ENCODE data around the gene FITM1.

FITM1 gene, protein sequence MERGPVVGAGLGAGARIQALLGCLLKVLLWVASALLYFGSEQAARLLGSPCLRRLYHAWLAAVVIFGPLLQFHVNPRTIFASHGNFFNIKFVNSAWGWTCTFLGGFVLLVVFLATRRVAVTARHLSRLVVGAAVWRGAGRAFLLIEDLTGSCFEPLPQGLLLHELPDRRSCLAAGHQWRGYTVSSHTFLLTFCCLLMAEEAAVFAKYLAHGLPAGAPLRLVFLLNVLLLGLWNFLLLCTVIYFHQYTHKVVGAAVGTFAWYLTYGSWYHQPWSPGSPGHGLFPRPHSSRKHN

DNA sequence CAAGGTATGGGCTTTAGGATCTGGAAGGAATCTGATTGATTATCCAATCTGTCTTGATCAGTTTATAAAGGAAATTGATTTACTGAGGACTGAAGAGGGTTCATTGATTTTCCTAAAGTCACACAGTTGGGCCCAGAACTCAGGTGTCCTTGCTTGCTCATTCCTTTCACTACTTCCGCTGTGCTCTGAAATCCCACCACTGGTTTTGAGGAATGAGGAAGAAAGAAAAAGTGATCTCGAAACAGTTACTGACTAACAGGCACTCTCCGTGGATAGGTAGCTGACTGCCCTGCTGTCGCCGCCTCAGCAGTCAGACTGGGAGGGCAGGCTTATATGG, at the start of gene FITM1:
TSS of gene FITM1 (plus strand) at position 280 of the 337 bp plus-strand sequence. CDS start 905 bp downstream, outside the sequence.
- DNase-seq: no peak

DNA sequence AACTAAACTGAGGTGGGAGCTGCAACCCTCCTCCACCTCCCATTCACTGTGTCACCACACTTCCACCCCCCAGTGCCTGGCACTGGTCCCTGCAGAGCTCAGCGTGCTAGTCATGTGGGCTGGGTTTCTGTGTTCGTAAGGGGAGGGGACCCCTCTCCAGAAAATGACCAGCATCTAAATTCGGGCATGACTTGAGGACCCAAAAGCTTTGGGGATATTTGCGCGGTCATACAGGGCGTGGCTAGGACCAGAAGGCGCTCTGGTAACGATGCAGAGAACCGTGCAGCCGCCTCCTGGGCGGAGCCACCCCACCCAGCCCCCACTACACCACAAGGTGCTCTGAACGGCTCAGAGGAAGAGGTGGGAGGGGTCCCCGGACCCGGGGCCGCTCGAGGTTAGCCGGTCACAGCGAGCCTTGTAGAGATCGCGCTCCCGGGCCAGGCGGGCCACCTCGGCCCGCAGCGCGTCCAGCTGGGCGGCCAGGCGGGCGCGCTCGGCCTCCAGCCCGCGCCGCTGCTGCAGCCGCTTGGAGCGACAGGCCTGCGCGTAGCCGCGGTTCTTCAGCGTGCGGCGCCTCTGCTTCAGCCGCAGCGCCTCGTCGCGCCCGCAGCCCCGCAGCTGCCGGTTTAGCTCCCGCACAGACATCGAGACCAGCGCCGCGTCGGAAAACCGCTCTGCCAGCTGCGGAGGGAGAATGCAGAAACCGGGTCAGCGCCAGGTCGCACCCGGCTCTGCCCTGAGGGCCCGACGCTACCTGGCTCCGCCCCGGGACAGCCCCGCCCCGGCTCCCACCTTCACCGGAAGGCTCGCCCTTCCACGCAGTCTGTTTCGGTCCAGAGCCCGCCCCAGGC, 49.3 kb upstream of the FITM1 start:
- no peak for DNase-seq

DNA sequence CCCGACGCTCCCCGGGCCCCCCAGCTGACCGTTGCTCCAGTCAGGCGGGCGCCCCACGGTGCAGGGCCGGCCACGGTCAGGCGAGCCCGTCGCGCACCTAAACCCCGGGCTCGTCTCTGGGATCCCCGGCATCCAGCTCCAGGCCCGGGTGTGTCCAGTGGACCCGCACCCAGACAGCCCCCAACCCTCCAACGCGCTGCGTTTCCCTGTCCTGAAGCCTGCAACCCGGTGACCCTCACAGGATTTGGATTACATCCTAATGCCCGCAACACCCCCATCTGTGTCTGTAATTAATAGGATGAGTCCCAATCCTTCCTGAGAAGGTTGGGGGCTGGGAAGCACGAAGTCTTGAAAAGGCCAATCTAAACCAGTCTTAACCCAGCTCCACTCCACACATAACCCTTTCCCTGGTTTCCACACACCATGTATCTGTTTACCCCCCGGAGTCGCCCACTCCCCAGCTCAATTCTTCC, 48.7 kb upstream of the FITM1 start:
- no peak for DNase-seq

DNA sequence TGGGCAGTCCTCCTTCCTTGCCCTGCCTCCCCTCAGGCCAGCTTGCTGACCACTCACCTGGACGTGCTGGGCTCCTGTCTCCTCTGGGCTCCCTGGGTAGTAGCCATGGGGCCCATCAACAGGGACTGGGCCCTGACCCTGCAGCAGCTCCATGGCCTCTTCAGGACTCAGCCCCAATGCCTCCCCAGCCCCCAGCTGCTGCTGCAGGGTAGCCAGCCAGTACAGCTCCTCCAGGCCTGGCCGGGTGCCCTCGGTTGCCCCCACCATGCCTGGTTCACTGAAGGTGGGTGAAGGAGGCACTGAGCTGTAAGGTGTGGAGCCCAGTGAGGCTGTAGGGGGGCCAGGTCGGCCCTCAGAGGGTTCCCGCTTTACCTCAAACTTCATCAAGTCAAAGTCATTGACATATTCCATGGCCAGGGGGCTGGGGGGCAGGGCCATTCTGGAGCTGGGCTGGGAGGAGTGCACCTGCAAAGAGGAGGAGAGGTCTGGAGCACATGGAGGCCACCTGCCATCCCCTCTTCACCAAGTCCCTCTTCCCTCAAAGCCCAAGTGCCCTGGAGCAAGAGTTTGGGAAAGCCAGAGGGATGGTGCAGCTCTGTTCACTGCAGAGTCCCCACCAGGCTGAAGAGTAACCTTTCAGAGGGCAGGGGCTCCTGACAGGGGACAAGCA, 47.9 kb upstream of the FITM1 start:
- DNase-seq: no peak

DNA sequence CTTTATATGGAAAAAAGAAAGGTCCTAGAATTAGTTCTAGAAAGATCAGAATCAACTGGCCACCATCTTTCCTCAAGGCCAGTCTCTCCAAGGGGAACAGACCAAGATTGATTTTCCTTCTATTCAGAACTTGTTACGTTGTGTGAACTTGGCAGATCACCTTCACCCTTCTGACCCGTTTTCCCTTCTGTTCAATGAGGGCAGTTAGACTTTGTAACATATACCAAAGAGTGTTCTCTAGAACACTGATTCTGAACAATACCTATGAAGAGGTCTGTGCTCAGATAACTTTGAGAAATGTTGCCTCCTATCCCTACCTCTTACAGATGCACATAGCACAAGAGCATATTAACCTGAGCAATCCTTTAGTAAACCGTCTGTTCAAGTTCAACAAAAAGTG, 47.0 kb upstream of the FITM1 start:
- DNase-seq: no peak

DNA sequence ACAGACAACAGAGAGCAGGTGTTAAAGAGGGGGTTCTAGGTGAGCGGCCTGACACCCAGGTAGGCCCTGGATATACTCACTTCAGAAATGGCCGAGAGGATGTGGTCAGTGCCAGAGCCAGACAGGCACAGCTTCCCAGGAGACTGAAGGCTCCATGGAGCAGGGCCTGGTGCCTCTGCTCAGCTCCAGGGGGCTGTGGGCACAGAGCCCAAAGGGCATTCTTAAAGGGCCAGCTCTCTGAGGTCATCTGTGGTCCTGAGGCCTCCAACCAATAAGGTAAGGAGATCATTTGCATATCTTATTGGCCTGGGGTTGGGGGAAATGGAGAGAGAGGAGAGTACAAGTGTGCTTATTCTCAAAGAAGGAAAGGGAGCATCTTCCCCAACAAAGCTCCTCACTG, 46.0 kb upstream of the FITM1 start:
- no peak for DNase-seq

DNA sequence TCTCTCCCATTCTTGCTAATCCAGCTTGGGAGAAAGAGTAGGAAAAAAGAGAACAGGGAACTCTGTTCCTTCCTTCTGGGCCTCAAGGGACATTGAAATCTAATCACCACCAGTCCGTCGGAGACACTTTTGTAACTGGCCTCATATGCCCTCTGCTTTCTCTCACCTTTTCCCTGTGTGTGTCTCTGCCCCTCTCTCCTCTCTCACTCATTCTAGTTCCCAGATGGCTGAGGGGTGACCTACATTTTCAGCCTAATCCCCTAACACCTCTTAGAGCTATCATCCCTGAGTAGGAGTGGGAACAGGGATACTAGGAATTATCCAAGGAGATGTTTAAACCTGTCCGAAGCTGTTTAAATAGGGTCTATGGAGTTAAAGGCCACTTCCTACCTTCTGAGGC, 45.2 kb upstream of the FITM1 start:
- DNase-seq: no peak

DNA sequence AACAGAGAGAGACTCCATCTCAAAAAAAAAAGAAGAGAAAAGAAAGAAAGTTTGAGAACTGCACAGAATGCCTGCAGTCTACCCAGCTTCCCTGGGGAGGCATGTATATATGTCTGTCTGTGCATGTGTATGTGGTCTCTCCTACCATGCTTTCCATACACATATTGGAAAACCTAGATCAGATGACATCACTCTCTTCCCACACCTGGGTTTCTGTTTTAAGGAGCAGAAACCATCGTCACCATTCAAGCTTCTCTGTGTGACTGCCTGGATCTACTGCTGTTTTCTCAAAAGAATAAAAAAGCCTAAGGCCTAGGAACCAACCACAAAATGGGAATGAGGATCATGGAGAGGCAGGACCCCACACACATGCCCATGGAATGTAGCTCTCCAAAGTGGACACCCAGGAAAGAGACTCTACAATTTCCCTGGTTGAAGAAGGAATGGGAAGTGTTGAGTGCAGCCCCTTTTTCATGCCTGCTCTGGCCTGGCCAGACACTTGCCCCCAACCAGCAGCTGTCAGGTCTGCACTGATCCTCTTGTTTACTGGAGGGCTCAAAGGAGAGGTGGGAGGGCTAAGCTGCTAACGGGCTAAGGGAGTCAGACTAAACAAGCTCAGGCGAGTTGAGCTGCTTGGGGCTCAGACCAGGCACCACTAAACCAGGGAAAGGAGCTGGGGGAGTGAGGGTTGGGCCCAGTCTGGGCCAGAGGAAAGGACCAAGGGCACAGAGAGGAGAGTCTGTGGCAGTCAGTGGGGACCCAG, 44.1 kb upstream of the FITM1 start:
- DNase-seq: no peak

DNA sequence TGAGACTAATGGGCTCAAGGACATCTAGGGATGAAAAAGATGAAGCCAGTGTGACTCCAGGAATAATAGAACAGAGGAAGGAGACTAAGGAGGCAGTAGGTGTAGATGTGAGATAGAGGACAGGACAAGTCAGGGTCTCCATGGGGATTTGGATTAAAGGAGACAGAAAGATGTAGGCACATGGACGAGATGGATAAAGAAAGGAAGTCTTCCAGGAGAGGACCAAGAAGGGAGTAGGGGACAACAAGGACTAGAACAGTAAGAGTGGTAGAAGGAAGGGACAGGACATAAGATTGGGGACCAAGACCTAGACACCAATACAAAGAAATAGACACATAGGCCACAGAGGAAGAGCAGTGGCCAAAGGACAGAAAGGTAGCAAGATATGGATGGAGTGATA, 43.5 kb upstream of the FITM1 start:
- no peak for DNase-seq

DNA sequence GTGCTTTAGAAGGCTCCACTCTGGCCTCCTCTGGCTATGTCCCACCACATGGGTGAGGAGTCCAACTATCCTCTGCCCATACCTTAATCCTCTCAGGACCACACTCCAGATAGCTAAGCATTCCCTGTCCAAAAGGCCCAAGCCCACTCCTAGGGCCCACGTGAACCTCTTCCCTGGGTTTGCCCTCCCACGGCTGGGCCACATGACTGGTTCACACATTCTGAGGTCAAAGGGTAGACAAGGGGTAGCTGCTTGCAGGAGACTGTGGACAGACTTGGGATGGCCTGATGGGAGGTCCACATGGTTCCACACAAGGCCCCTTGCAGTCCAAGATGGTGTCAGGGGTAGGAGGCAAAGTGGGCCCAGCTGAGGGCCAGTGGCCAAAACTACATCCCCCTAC, 42.4 kb upstream of the FITM1 start:
- no peak for DNase-seq

DNA sequence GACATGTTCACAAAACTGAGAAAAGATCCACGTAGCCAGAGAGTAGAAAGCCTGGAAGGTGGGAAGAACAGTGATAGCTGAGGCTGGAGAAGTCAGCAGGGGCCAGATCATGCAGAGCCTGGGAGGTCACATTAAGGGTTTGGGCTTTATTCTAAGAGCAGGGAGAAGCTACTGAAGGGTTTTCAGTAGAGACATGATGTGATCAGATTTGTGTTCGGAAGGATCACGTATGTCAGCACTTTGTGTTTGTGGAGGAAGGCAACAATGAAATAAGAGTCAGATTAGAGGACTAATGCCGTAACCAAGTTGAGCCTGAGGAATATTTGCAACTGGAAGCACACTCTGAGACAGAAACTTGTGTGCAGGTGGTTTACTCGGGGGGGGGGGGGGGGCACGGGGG, 40.6 kb upstream of the FITM1 start:
- no peak for DNase-seq

DNA sequence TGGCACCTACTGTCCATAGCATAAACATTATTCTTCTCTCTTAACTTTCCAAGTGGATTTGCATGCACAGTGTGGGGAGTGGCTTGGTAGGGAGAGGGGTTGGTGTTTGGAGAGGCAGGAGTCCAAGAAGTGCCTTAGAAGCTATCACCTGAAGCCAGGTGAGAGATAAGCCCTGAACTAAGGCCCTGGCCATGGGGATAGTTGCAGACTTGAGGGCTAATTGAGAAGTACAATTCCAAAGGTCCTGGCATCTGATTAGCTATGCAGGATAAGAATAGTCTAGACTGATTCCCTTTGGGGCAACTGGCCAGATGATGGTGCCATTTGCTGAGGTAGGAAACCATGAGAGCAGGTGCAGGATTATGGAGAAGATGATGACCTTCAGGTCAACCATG, 38.4 kb upstream of the FITM1 start:
- no peak for DNase-seq

DNA sequence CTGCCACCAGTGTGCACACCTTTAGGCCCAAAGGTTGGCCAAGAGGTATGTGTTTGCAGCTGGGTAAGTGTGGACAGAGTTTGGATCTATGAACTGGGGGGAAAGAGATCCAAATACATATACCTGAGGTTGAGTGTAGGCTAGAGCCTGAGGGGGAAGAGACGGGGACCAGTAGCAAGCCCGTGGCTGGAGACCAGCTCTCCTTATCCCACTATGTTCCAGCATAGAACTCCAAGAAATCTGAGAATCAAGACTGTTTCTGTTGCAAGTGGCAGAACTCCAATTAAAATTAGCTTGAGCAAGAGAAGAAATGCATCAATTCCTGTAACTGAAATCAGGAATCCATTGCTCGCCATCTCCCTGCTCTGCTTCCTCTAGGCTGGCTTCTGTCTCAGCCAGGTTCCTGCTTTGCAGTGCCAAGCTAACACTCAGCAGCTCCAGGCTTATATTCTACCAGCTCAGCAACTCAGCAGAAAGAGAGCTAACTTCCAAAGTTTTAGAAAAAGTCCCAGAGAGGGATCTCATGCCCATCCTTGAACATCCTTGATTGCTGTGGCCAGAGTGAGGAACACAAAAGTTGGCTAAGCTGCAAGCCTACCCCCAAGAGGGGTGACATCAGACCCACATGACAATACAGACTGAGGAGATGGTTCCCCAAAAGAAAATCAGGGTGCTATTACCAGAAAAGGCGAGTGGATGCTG, 37.8 kb upstream of the FITM1 start:
- DNase-seq: no peak

DNA sequence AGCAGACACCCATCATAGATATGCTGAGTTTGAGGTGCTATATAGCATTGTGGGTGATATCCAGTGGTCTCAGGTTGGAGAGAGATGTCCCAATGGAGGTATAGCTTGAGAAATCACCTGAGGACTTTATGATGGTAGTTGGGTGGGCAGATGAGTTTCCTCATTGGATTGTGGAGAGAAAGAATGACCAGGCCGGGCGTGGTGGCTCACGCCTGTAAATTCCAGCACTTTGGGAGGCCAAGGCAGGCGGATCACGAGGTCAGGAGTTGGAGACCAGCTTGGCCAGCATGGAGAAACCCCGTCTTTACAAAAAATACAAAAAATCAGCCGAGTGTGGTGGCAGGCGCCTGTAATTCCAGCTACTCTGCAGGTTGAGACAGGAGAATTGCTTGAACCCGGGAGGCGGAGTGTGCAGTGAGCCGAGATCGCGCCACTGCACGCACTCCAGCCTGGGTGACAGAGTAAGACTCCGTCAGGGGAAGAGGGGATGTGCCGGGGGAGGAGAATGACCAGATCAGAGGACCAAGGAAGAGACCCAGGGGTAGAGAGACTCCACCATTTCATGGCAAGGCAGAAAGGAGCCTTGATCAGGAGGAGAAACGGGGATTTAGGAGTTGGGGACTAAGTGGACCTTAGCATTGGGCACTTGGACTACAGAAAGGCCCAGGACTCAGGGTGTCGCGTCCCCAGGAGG, 37.1 kb upstream of the FITM1 start:
- no peak for DNase-seq

DNA sequence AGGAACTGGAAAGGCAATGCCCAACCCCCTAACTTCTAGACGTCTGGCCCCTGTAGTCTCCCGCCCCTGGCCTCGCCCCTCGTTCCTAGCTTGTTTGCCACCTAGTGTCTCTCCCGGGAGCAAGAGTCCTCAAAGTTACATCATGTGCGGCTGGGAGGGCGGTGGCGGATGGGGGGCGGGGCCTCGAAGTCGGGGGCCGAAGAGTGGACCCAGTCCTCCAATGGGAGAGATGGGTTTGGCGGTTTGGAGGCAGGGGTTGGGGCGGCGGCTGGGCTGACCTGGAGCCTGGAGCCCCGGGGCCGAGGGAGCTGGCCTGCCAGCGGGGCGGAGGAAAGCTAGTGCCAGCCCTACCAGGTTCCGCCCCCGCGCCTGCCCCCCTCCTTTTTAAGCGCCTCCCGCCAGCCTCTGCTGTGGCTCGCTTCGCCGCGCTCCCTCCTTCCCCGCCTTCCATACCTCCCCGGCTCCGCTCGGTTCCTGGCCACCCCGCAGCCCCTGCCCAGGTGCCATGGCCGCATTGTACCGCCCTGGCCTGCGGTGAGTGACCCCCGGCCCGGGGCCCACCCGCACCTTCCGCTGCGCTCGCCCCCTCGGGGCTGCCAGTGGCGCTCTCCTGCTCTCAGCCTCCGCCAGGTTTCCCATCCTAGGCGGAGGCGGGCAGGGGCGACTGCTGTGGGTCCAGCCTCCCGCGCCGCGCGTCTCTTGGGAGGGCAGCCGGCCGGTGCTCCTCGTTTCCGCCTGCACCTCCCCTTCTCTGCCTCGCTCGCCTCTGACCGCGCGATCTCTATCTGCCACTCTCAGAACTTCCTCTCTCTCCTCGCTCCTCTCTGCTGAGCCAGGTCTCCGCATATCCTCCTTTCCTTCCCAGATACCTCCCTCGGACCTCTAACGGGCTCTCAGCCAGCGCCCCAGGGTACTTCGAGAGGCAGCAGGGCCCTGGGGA, 36.3 kb upstream of the FITM1 start, which contains the start of gene PCK2:
TSS of gene PCK2 (plus strand) at position 411 of the 940 bp plus-strand sequence. CDS start at position 506, 95 bp downstream.
- DNase-seq: peak; percentile 89

DNA sequence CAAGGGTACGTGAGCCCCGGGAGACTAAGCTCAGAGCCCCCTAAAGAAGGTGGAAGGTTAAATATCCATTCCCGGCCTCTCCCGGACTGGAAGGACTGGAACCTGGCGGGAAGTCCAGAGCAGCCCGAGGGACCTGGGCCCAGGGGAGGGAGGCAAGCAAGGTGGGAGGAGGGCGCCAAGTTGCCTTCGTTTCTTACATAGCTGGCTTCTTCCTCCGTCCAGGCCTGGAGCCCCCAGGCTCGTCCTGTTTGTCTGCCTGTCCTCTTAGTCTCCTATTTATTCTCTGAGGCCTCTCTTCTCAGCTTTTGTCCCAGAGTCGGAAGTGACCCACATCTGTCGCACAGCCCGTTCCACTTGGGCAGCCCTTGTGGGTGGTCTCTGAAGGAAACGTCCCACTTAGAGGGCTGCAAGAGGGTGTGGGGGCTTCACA, 35.6 kb upstream of the FITM1 start:
- DNase-seq: no peak

DNA sequence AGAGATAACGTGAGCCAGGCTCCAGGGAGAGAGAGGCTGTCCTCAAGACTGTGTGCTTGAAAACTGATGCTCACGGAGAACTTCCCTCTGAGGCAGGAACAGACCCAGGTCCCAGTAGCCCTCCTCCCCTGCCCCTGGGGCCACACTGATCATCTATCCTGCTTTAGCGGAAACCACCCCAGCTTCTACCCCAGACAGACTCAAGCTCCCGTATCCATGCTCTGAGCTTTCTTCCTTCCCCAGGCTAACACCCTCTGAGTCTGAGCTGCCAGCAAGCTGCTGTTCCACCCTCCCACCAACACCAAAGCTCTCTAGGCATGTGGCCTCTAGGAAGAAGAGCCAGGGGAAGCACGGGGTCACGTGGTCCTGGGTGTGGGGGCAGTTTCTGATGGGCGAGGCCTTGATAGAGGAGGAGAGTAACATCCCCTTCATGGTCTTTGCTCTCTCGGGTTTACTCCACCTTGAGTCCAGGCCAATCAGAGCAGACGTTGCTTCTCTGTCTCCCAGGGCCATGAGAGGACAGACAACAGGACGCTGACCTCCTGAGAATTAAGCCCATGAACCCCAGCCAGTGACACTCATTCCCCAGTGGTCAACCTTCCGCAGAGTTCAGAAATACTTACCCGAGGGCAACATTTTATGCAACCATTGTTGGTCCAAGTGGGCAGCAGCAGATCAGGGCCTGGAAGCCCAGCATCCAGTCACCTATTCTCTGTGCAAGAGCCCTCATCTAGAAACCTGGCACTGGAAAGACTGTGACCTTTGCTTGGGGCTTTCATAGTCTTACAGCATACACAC, 35.0 kb upstream of the FITM1 start:
- no peak for DNase-seq

DNA sequence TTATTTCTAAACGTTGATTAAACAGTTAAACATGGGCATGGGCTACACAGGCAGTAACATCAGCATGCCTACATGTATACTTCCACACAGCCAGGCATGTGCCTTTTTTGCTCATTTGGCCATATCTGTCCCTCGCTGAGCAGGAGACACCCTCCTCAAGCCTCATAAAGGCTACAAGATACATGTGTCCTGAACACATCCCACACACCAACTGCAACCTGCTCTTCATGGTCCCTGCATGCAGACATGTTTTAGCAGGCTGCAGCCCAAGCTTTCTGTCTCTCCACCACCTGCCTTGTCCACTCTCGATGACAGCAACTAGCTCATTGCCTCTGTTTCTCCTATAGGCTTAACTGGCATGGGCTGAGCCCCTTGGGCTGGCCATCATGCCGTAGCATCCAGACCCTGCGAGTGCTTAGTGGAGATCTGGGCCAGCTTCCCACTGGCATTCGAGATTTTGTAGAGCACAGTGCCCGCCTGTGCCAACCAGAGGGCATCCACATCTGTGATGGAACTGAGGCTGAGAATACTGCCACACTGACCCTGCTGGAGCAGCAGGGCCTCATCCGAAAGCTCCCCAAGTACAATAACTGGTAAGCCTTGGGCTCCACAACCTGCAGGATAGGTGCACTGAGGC, 33.8 kb upstream of the FITM1 start:
- DNase-seq: no peak

Data from left hindlimb (tissue), 1 donor.